Endodermal cell (in vitro differentiated cells): ENCODE measurements around the gene TMEM170B. TPM values are rescaled to one million over a fixed set of nuclear protein-coding genes. Genes with fewer than 3 reads are reported as not detected.

ENCODE experiments used
- DNase-seq: peaks from one replicate; pipeline ENCODE4 v3.0.0-alpha.2; 2017
- H3K27ac ChIP-seq: 2 replicates; pipeline ENCODE4 v1.5.1; 2013; ENCODE audit warnings: mild to moderate bottlenecking, low read depth, low read length, moderate library complexity
- H3K27me3 ChIP-seq: 2 replicates; pipeline ENCODE4 v1.6.1; 2013; ENCODE audit warnings: mild to moderate bottlenecking, low read length, moderate library complexity; ENCODE audit not compliant: insufficient read depth, control insufficient read depth, poor library complexity, severe bottlenecking
- H3K36me3 ChIP-seq: 2 replicates; pipeline ENCODE4 v1.7.0; 2013; ENCODE audit warnings: mild to moderate bottlenecking, low read length, moderate library complexity; ENCODE audit not compliant: control insufficient read depth, insufficient read depth
- H3K4me1 ChIP-seq: one replicate; pipeline ENCODE4 v1.7.0; 2013; ENCODE audit warnings: low read length; ENCODE audit not compliant: control insufficient read depth, insufficient read depth
- H3K4me3 ChIP-seq: 2 replicates; pipeline ENCODE4 v1.5.1; 2013; ENCODE audit warnings: mild to moderate bottlenecking, low read length, moderate library complexity
- H3K9ac ChIP-seq: 2 replicates; pipeline ENCODE4 v1.6.1; 2013; ENCODE audit warnings: mild to moderate bottlenecking, low read length, moderate library complexity; ENCODE audit not compliant: poor library complexity, severe bottlenecking; ENCODE audit errors: extremely low read depth
- H3K9me3 ChIP-seq: 2 replicates; pipeline ENCODE4 v1.6.1; 2013; ENCODE audit warnings: mild to moderate bottlenecking, low read length, moderate library complexity; ENCODE audit not compliant: control insufficient read depth
- H3K27ac Mint-ChIP-seq: 2 replicates; pipeline ENCODE4 v1.8.0; 2020; ENCODE audit warnings: mixed read lengths
- H3K27me3 Mint-ChIP-seq: 2 replicates; pipeline ENCODE4 v1.8.0; 2021; ENCODE audit warnings: mild to moderate bottlenecking, mixed read lengths; ENCODE audit not compliant: insufficient read depth
- H3K36me3 Mint-ChIP-seq: 2 replicates; pipeline ENCODE4 v1.8.0; 2020; ENCODE audit warnings: low read depth, mixed read lengths
- H3K4me1 Mint-ChIP-seq: 2 replicates; pipeline ENCODE4 v1.8.0; 2020; ENCODE audit warnings: mixed read lengths
- H3K4me3 Mint-ChIP-seq: 2 replicates; pipeline ENCODE4 v1.8.0; 2020; ENCODE audit warnings: mild to moderate bottlenecking, moderate library complexity, mixed read lengths
- H3K9me3 Mint-ChIP-seq: 2 replicates; pipeline ENCODE4 v1.8.0; 2020; ENCODE audit warnings: mild to moderate bottlenecking, mixed read lengths
- CTCF ChIP-seq: fragments of 200-600 bp; sonication (generic); conservative IDR thresholded peaks from 2 replicates; pipeline ENCODE4 v1.5.0; 2021; ENCODE audit warnings: antibody characterized with exemption, mild to moderate bottlenecking
- WGBS, 2 experiments: methylation state at CpG; one replicate each; pipeline versions ENCODE4 v1.1.5 to v1.1.7; 2013; ENCODE audit warnings: missing lambda C conversion rate in 2 of 2, mixed read lengths in 1 of 2; ENCODE audit not compliant: insufficient coverage in 1 of 2, insufficient read length in 1 of 2; 5-methylcytosine and 5-hydroxymethylcytosine counted together
- total RNA-seq, 2 donors: library from RNA; stranded (reverse); fragmentation: NEBNext Ultra II Directional in 1 of 2; extraction: Animal tissue kit (Norgen Biotek cat#: 25700) in 1 of 2; gene quantifications; 2 replicates in 1 of 2; 3 replicates in 1 of 2; pipeline ENCODE4 v1.2.1, GENCODE V29; 2021

The TMEM170B gene
- total RNA-seq, 2 donors from 2014 or later: 2.3 to 5.3 TPM

- no peak for DNase-seq
- Histone ChIP-seq H3K4me3 (no peak overlapping the region), H3K36me3 (no peaks in the 10 kb centered on the region), H3K9ac (no peak overlapping the region), H3K9me3 (no peaks in the 10 kb centered on the region), H3K27ac (no peak overlapping the region), H3K27me3 (no peaks in the 10 kb centered on the region), H3K4me1 (no peaks in the 10 kb centered on the region)
- no peak overlapping the region for H3K27ac Mint-ChIP-seq
- H3K9me3 Mint-ChIP-seq: no peaks in the 10 kb centered on the region
- no peak overlapping the region for H3K4me3 Mint-ChIP-seq
- no peak for TF ChIP-seq CTCF
- H3K27me3 Mint-ChIP-seq: no peaks in the 10 kb centered on the region
- H3K36me3 Mint-ChIP-seq: no peaks in the 10 kb centered on the region
- peaks cover 2% of the 10 kb centered on the region for H3K4me1 Mint-ChIP-seq
- WGBS, 2 experiments: 94 to 95% methylated on average over 9 to 10 of the region's 10 CpGs
Observed at GRCh38 chr6:11614534-11615213, 77.1 kb downstream of the TMEM170B start.

- no peak overlapping the region for H3K27ac ChIP-seq
- Mint-ChIP-seq H3K4me1 (no peaks in the 10 kb centered on the region), H3K27me3 (no peaks in the 10 kb centered on the region), H3K4me3 (no peak overlapping the region), H3K36me3 (no peaks in the 10 kb centered on the region), H3K27ac (no peak overlapping the region), H3K9me3 (no peaks in the 10 kb centered on the region)
- no peaks in the 10 kb centered on the region for H3K4me1 ChIP-seq
- H3K9ac ChIP-seq: no peak overlapping the region
- H3K27me3 ChIP-seq: no peaks in the 10 kb centered on the region
- no peak for TF ChIP-seq CTCF
- no peaks in the 10 kb centered on the region for H3K36me3 ChIP-seq
- no peak overlapping the region for H3K4me3 ChIP-seq
- H3K9me3 ChIP-seq: no peaks in the 10 kb centered on the region
- no peak for DNase-seq
- 98 to 100% methylated on average over 4 to 5 of the region's 5 CpGs for whole genome bisulfite sequencing, 2 experiments
Observed at GRCh38 chr6:11615214-11615602, 77.7 kb downstream of the TMEM170B start.

GRCh38 chr6:11616200-11616611, 78.7 kb downstream of the TMEM170B start:
- Mint-ChIP-seq H3K27ac (no peak overlapping the region), H3K9me3 (no peaks in the 10 kb centered on the region), H3K36me3 (no peaks in the 10 kb centered on the region), H3K4me1 (no peaks in the 10 kb centered on the region), H3K4me3 (no peak overlapping the region), H3K27me3 (no peaks in the 10 kb centered on the region)
- Histone ChIP-seq H3K9ac (no peak overlapping the region), H3K9me3 (no peaks in the 10 kb centered on the region), H3K27me3 (no peaks in the 10 kb centered on the region), H3K4me1 (no peaks in the 10 kb centered on the region), H3K4me3 (no peak overlapping the region), H3K36me3 (no peaks in the 10 kb centered on the region), H3K27ac (no peak overlapping the region)
- no peak for TF ChIP-seq CTCF
- WGBS, 2 experiments: 86 to 91% methylated on average over 5 of the region's 5 CpGs
- no peak for DNase-seq
